HG02938 (cell line): ENCODE results near the gene SIRPD.
"Not testable (repeated sequence)": the region's sequence is repeated elsewhere in the genome, so short reads cannot be mapped to it uniquely, and the experiment has no call there.

ENCODE experiments used
- ATAC-seq: cut with Tn5 transposase; IDR thresholded peaks from one replicate; pipeline ENCODE4 v1.9.1; 2021; ENCODE audit warnings: mild to moderate bottlenecking, moderate library complexity; ENCODE audit not compliant: unreplicated experiment

Gene SIRPD

DNA sequence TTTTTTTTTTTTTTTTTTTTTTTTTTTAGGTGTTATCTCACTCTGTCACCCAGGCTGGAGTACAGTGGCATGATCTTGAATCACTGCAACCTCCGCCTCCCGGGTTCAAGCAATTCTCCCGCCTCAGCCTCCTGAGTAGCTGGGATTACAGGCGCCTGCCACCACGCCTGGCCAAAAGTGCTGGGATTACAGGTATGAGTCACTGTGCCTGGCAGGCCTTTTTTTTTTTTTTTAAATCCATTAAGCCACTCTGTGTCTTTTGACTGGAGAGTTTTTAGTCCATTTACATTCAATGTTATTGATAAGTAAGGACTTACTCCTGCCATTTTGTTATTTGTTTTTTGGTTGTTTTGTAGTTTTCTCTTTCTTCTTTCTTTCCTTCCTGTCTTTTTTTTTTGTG is 60.1 kb downstream of the SIRPD start:
- ATAC-seq = not testable (repeated sequence)

DNA sequence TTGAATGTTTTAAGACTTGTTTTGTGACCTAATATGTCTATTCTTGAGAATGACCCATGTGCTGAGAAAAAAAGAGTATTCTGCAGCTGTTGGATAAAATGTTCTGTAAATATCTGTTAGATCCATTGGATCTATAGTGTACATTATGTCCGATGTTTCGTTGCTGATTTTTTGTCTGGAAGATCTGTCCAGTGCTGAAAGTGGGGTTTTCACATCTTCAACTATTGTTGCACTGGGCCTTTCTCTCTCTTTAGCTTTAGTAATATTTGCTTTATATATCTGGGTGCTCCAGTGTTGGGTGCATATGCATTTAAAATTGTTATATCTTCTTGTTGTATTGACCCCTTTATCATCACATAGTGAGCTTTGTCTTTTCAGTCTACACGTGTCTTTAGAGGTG is 60.6 kb downstream of the SIRPD start:
- ATAC-seq = no peak

DNA sequence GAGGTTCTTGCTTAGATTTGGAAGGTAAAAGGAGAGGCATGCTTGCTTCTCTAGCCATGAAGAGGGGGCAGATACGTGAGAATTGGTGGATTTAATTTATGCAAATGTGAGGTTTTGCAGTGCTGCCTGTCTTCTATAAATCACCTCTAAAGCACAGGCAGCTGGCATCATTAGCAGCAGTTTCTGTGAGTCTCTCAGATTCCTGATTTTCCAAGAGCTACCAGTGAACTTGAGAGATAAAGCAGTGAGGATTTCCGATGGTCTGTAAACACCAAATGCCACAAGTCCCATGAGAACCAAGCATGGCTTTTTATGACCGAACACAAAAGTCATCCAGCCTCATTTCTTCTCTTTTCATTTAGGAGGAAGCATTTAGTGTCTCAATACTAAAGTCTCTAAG is 63.1 kb downstream of the SIRPD start:
- ATAC-seq = no peak

DNA sequence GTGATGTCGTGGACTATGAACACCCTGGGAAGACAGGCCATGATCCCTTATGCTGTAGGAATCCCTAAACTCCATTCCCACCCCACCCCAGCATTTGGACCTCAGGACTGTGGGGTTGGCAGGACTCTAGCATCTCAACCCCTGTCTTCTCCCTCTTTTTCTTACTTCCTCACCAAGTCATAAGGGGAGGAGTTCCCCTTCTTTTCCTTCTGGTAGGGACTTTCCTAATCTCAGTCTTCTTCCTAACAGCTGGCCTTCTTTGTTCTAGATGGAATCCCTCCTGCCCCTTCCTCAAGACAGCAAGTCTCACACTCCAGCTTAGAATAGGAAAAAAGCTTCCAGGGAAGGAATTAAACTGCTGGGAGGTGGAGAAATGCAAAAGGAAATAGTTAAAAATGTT is 64.0 kb downstream of the SIRPD start:
- no peak for ATAC-seq

DNA sequence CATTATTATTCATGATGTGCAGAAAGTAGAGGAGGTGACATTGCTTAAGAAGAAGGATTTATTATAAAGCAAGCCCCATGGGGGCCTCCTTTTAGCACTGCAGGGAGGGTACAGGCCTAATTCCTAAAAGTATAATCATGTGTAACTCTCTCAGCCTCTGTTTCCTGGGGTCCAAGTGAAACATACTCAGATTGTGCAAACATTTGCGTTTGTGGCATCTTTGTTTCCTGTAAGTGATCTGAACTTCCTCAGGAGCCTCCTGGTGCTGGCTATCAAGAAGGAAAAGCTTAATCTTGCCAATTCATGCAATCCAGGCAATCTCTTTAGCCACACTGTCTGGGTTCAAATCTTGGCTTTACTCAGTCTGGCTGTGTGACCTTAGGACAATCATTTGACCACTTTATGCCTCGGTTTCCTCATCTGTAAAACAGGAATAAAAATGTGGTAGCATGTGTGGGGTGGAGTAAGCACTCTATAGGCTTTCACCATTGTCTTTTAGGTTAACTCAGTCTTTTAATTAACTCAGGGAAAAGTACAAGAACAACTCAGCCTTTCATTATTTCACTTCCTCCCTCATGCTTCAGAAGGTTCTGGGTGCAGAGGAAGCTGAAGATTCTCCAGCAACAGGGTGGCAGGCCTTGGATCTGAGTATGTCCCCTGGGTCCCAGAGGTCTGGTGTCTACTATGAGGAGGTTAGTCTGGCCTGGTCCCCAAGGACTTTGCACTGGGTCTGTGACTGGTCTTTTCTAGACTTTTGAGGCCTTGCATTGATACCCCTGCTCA is 65.5 kb downstream of the SIRPD start:
- no peak for ATAC-seq

DNA sequence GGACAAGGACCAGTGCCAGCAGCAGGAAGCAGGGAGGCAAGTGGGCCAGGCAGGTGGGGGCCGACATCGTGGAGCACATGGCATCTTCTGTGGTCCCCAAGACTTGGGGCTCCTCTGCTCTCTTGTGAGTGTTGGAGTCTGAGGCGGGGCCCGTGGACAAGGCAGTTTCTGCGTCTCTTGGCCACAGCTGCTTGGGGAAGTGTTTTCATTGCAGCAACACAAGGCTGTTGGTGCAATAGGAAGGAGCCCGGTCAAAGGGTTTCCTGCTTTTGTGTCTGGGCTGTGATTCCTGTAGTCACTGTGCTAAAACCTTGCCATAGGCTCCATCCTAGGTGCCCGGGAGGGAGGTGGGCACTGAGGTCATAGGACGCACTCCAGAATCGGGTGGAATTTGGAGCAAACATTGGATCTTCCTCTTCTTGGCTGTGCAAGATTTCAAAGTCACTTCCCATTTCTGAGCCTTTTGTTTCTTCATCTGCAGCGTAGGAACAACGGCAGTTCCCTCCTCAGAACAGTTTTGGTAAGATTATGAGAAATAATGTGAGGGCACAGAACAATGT is 66.1 kb downstream of the SIRPD start, which contains the start of gene SIRPB2:
Gene SIRPB2, minus strand, starts transcription at position 140 of the 560 bp plus-strand sequence. Its CDS starts 61 bp downstream, at position 79.
- no peak for ATAC-seq

DNA sequence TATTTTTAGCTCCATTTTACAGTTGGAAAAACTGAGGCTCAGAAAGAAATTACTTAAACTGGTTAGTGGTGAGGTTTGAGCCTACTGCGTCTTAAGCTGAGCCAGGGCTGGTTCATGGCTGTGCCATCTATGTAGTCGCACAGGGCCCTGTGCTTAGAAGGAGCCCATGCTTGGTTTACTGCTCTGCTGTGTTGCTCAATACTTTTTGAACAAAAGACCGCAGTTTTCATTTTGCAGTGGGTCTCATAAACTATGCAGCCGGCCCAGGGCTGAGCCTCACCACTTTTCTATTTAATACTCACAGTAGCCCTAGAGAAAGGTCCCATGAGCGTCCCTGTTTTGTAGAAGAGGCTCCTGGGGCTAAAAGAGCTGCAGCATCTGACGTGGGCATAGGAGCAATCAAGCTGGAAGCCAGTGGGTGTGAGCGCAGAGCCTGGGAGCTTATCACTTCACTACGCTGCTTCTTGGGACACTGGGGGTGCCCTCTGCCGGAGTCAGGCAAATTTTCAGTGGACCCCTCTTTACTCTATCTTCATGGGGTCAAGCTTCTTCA is 66.8 kb downstream of the SIRPD start:
- ATAC-seq = no peak

DNA sequence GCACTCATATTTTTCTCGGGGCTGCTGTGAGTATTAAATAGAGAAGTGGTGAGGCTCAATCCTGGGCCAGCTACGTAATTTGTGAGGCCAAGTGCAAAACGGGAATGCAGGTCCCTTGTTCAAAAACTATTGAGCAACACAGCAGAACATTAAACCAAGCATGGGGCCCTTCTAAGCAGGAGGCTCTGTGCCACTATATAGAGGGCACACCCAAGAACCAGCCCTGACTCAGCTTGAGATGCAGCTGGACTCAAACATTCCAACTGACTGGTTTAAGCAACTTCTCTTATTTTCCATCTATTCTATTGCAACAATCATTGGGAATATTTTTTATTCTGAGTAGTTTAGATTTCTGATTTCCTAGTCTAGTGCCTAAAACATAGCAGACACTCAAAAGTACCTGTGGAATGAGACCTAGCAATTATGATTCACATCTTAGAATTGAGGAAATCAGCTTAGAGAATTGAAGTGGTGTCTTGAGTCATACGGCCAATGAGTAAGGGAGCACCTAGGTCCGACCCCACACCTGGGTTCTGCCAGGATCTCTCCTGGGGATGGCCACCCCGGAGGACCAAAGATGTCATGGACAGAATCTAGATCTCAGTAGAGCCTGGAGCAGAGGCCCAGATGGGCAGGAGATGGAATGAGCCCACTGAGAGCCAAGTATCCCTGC is 67.6 kb downstream of the SIRPD start:
- ATAC-seq = no peak

DNA sequence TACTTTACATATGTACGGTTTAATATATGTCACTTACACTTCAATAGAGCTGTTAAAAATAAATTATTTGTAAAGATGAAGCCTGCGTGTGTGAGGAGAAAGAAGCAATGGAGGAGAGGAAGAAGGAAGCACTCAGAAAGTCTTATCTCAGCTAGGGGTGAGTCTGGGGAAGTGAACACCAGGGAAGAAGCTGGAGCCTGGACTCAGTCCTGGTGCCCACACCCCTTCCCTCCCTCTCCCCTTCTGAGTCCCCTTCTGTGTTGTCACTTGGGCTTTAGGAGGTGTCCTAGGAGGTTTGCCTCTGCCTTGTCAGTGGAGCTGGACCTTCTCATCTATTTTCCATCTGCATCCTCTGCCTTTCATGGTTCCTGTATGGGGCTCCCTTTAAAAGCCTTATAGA is 68.2 kb downstream of the SIRPD start:
- ATAC-seq = no peak

DNA sequence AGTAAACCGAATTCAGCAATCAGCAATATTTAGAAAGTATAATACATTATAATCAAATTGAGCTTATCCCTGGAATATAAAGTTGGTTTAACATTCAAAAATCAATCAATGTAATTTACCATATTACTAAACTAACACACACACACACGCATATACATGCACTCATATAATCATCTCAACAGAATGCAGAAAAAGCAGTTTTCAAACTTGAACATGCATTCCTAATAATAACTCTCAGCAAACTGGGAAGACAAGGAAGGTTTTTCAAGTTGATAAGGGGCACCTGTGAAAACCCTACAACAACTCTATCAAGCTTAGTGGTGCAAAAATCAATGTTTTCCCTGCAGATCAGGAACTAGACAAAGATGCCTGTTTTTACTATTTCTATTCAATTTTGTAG is 70.9 kb downstream of the SIRPD start:
- ATAC-seq = no peak

DNA sequence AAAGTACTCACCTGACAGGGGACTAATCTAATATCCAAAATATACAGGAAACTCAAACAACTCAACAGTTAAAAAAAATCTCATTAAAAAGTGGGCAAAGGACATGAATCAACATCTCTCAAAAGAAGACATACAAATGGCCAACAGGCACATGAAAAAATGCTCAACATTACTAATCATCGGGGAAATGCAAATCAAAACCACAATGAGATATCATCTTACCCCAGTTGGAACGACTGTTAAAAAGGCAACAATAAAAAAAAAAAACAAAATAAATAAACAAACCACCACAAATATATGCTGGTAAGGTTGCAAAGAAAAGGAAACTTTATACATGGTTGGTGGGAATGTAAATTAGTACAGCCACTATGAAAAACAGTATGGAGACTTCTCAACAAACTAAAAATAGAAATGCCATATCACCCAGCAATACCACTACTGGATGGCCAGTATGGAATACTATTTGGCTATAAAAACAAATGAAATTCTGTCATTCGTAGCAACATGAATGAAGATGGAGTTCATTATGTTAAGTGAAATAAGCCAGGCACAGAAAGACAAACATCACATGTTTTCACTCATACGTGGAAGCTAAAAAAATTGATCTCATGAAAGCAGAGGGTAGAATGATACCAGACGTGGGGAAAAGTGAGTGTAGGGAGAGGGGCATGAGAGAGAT is 72.9 kb downstream of the SIRPD start:
- no peak for ATAC-seq
